ENCODE data around the gene RNF31. TPM values are rescaled to one million over a fixed set of nuclear protein-coding genes. Genes with fewer than 3 reads are reported as not detected.
A peak's percentile ranks its signal among the peaks of the same experiment; 100 is the strongest.
"Not testable (repeated sequence)": the region's sequence is repeated elsewhere in the genome, so short reads cannot be mapped to it uniquely, and the experiment has no call there.

The RNF31 gene
- total RNA-seq, 1 experiment from 2014 or later = 69.6 TPM

GRCh38 chr14:24100982-24101494 lies 46.3 kb upstream of the RNF31 start:
- POLR2A ChIA-PET (ENCODE audit: unreplicated experiment) = no interaction called here
- Histone ChIP-seq H3K79me2 (ENCODE audit: low read length) (no peaks in the 10 kb centered on the region), H3K9me2 (replicated peaks; ENCODE audit: low read length) (no peaks in the 10 kb centered on the region), H3F3A (ENCODE audit: low read length, unreplicated experiment) (no peaks in the 10 kb centered on the region), H3K27me3 (ENCODE audit: low read length) (no peaks in the 10 kb centered on the region), H3K9me3 (ENCODE audit: low read length) (no peaks in the 10 kb centered on the region), H3K9ac (ENCODE audit: low read length) (no peak overlapping the region), H3K4me1 (ENCODE audit: insufficient read depth, low read length) (no peaks in the 10 kb centered on the region), H3K36me3 (ENCODE audit: low read depth, low read length) (no peaks in the 10 kb centered on the region), H2AFZ (ENCODE audit: low read length) (no peak overlapping the region), H3K27ac (ENCODE audit: low read length) (no peak overlapping the region), H3K4me3 (ENCODE audit: low read length) (no peak overlapping the region), H3K4me2 (ENCODE audit: low read length) (no peak overlapping the region), H4K20me1 (ENCODE audit: low read length) (no peaks in the 10 kb centered on the region)
- CTCF ChIA-PET = no interaction called here
- ATAC-seq (no peak), DNase-seq (no peak)
- no peak for TF ChIP-seq CTCF (conservative IDR thresholded peaks at IDR 0.05; ENCODE audit: low read depth, low read length)
- TF ChIP-seq EZH2phosphoT487 (IDR thresholded peaks at IDR 0.05; ENCODE audit: borderline replicate concordance, low read length) = no peak
- intact Hi-C loops (cut with micrococcal nuclease) = no loop called here
- BruUV-seq (replicated peaks) = no TSS peak

GRCh38 chr14:24102357-24103048 lies 44.8 kb upstream of the RNF31 start:
- no peak overlapping the region for H2AFZ ChIP-seq (ENCODE audit: low read length)
- no peaks in the 10 kb centered on the region for H3F3A ChIP-seq (ENCODE audit: low read length, unreplicated experiment)
- POLR2A ChIA-PET (ENCODE audit: unreplicated experiment) = no interaction called here
- no TSS peak for BruUV-seq (replicated peaks)
- H3K9me2 ChIP-seq (replicated peaks; ENCODE audit: low read length) = no peaks in the 10 kb centered on the region
- H3K4me2 ChIP-seq (ENCODE audit: low read length) = no peak overlapping the region
- DNase-seq = no peak
- no peak for ATAC-seq
- H3K79me2 ChIP-seq (ENCODE audit: low read length) = no peaks in the 10 kb centered on the region
- no peaks in the 10 kb centered on the region for H3K36me3 ChIP-seq (ENCODE audit: low read depth, low read length)
- H4K20me1 ChIP-seq (ENCODE audit: low read length) = no peaks in the 10 kb centered on the region
- H3K4me3 ChIP-seq (ENCODE audit: low read length) = no peak overlapping the region
- H3K4me1 ChIP-seq (ENCODE audit: insufficient read depth, low read length) = peaks cover 3% of the 10 kb centered on the region; the same call in 1 of the 2 replicates
- intact Hi-C loops (cut with micrococcal nuclease) = no loop called here
- H3K9ac ChIP-seq (ENCODE audit: low read length) = no peak overlapping the region
- TF ChIP-seq EZH2 (IDR thresholded peaks at IDR 0.05; ENCODE audit: low read length, unreplicated experiment) = no peak
- no peak for TF ChIP-seq CTCF (conservative IDR thresholded peaks at IDR 0.05; ENCODE audit: low read depth, low read length)
- no peak for TF ChIP-seq EZH2phosphoT487 (IDR thresholded peaks at IDR 0.05; ENCODE audit: borderline replicate concordance, low read length)
- H3K27me3 ChIP-seq (ENCODE audit: low read length) = no peaks in the 10 kb centered on the region
- no peaks in the 10 kb centered on the region for H3K9me3 ChIP-seq (ENCODE audit: low read length)
- H3K27ac ChIP-seq (ENCODE audit: low read length) = no peak overlapping the region
- CTCF ChIA-PET = no interaction called here

- Histone ChIP-seq H3K27ac (ENCODE audit: low read length) (no peak overlapping the region), H3K4me2 (ENCODE audit: low read length) (no peak overlapping the region), H3K4me3 (ENCODE audit: low read length) (no peak overlapping the region), H3K9me2 (replicated peaks; ENCODE audit: low read length) (no peaks in the 10 kb centered on the region), H4K20me1 (ENCODE audit: low read length) (no peaks in the 10 kb centered on the region), H3K4me1 (ENCODE audit: insufficient read depth, low read length) (peaks cover 4% of the 10 kb centered on the region; the same call in 1 of the 2 replicates), H3K36me3 (ENCODE audit: low read depth, low read length) (no peaks in the 10 kb centered on the region), H3K79me2 (ENCODE audit: low read length) (no peaks in the 10 kb centered on the region), H3K9ac (ENCODE audit: low read length) (no peak overlapping the region), H2AFZ (ENCODE audit: low read length) (no peak overlapping the region), H3K27me3 (ENCODE audit: low read length) (no peaks in the 10 kb centered on the region), H3K9me3 (ENCODE audit: low read length) (no peaks in the 10 kb centered on the region), H3F3A (ENCODE audit: low read length, unreplicated experiment) (no peaks in the 10 kb centered on the region)
- TF ChIP-seq EZH2phosphoT487 (IDR thresholded peaks at IDR 0.05; ENCODE audit: borderline replicate concordance, low read length) = no peak
- TF ChIP-seq EZH2 (IDR thresholded peaks at IDR 0.05; ENCODE audit: low read length, unreplicated experiment) = no peak
- TF ChIP-seq CTCF (conservative IDR thresholded peaks at IDR 0.05; ENCODE audit: low read depth, low read length) = no peak
- intact Hi-C loops (cut with micrococcal nuclease) = no loop called here
- ChIA-PET POLR2A (ENCODE audit: unreplicated experiment) (no interaction called here), CTCF (no interaction called here)
- no peak for DNase-seq
- no peak for ATAC-seq
- TSS peak; percentile 12 for BruUV-seq (replicated peaks)
Observed at GRCh38 chr14:24103451-24103850, 43.8 kb upstream of the RNF31 start.

GRCh38 chr14:24105609-24106239 lies 41.6 kb upstream of the RNF31 start:
- H3K36me3 ChIP-seq (ENCODE audit: low read depth, low read length); H3K79me2 ChIP-seq (ENCODE audit: low read length); H3F3A ChIP-seq (ENCODE audit: low read length, unreplicated experiment); H3K9me2 ChIP-seq (replicated peaks; ENCODE audit: low read length); DNase-seq; BruUV-seq (replicated peaks); H3K4me1 ChIP-seq (ENCODE audit: insufficient read depth, low read length); H3K27me3 ChIP-seq (ENCODE audit: low read length); H3K4me2 ChIP-seq (ENCODE audit: low read length); H2AFZ ChIP-seq (ENCODE audit: low read length); H3K4me3 ChIP-seq (ENCODE audit: low read length); H3K27ac ChIP-seq (ENCODE audit: low read length); ATAC-seq; H3K9me3 ChIP-seq (ENCODE audit: low read length); H3K9ac ChIP-seq (ENCODE audit: low read length); CTCF ChIA-PET; H4K20me1 ChIP-seq (ENCODE audit: low read length): not testable (repeated sequence)
- POLR2A ChIA-PET (ENCODE audit: unreplicated experiment) = interaction anchor here (0.6 kb wide), 1 partner anchor 55 kb away, joined by 3 read pairs; no protein-coding TSS in a partner anchor
- intact Hi-C loops (cut with micrococcal nuclease) = loop anchor here (5.0 kb wide), 1 partner anchor 93 kb away; no protein-coding TSS in a partner anchor
